Endothelial cell of umbilical vein (primary cell): ENCODE measurements around the gene PAQR7. TPM values are rescaled to one million over a fixed set of nuclear protein-coding genes. Genes with fewer than 3 reads are reported as not detected.

Experiments used
- BruUV-seq: library from RNA; stranded (reverse); fragments of 400-500 nt; replicated peaks from 2 replicates; lab custom pipeline; 2021; lab: Mats Ljungman, UMichigan
- CTCF ChIA-PET: fragments of 300-600, 350-600 bp; sonication (Branson Sonifier 250); formaldehyde crosslinking; loops from one replicate; lab custom pipeline; 2021; ENCODE audit warnings: antibody characterized with exemption, inconsistent platforms; lab: Charles Lee
- POLR2A ChIA-PET: fragments of 300-600, 350-600 bp; sonication (Branson Sonifier 250); formaldehyde crosslinking; loops from one replicate; lab custom pipeline; 2021; ENCODE audit warnings: antibody characterized with exemption, inconsistent platforms; lab: Charles Lee
- DNase-seq: peaks from one replicate; pipeline ENCODE4 v3.0.0-alpha.2; 2011; ENCODE audit warnings: low read depth, low spot score
- FAIRE-seq: peaks from 2 replicates; lab custom pipeline; 2011; peaks lifted over from hg19 to GRCh38; lab: Jason Lieb, UNC
- H2AFZ ChIP-seq: 2 replicates; pipeline ENCODE4 v1.6.0; 2012; ENCODE audit warnings: low read depth, low read length, control low read depth, inconsistent platforms
- H3K27ac ChIP-seq: 2 replicates; pipeline ENCODE4 v1.5.1; 2011; ENCODE audit warnings: low read depth, mild to moderate bottlenecking, control low read depth, low read length, moderate library complexity; ENCODE audit not compliant: insufficient read depth
- H3K27me3 ChIP-seq, 2 experiments: 2 replicates each; pipeline versions ENCODE4 v1.6.0 to v1.6.1; 2011; ENCODE audit warnings: low read length in 2 of 2, mixed read lengths in 1 of 2; ENCODE audit not compliant: control insufficient read depth in 2 of 2, insufficient read depth in 2 of 2
- H3K36me3 ChIP-seq, 2 experiments: 2 replicates in 1 of 2; 3 replicates in 1 of 2; pipeline ENCODE4 v1.5.1; 2011; ENCODE audit warnings: low read length in 2 of 2, mild to moderate bottlenecking in 1 of 2, moderate library complexity in 1 of 2; ENCODE audit not compliant: control insufficient read depth in 2 of 2, insufficient read depth in 2 of 2; ENCODE audit errors: extremely low read depth in 1 of 2
- H3K4me1 ChIP-seq: 3 replicates; pipeline ENCODE4 v1.5.1; 2011; ENCODE audit warnings: mild to moderate bottlenecking, low read length; ENCODE audit not compliant: control insufficient read depth, insufficient read depth; ENCODE audit errors: extremely low read depth
- H3K4me2 ChIP-seq: 2 replicates; pipeline ENCODE4 v1.6.1; 2011; ENCODE audit warnings: low read length, control low read depth, mixed read lengths; ENCODE audit not compliant: insufficient read depth
- H3K4me3 ChIP-seq, 3 experiments: fragments of 200-600 bp in 1 of 3; sonication (generic), shearing (Covaris generic) in 1 of 3; replicated peaks in 1 of 3; 2 replicates each; pipeline ENCODE4 v1.5.1; 2011 to 2016; ENCODE audit warnings: control low read depth in 3 of 3, low read length in 3 of 3, mild to moderate bottlenecking in 2 of 3, inconsistent platforms in 1 of 3, low read depth in 1 of 3, moderate library complexity in 1 of 3; ENCODE audit not compliant: insufficient read depth in 1 of 3
- H3K79me2 ChIP-seq: 2 replicates; pipeline ENCODE4 v1.6.0; 2012; ENCODE audit warnings: low read length, inconsistent platforms; ENCODE audit not compliant: control insufficient read depth, insufficient read depth
- H3K9ac ChIP-seq: replicated peaks from 2 replicates; pipeline ENCODE3; 2011; ENCODE audit warnings: low read length, control low read depth; ENCODE audit not compliant: insufficient read depth; ENCODE audit errors: extremely low read depth
- H3K9me1 ChIP-seq: replicated peaks from 3 replicates; pipeline ENCODE4 v1.6.0; 2011; ENCODE audit warnings: mild to moderate bottlenecking, low read length; ENCODE audit not compliant: control insufficient read depth, insufficient read depth; ENCODE audit errors: extremely low read depth
- H3K9me3 ChIP-seq: replicated peaks from 2 replicates; pipeline ENCODE4 v1.5.1; 2012; ENCODE audit warnings: low read length, inconsistent platforms; ENCODE audit not compliant: control insufficient read depth, insufficient read depth
- H4K20me1 ChIP-seq: replicated peaks from 2 replicates; pipeline ENCODE3; 2011; ENCODE audit warnings: mild to moderate bottlenecking, low read length; ENCODE audit not compliant: control insufficient read depth, insufficient read depth; ENCODE audit errors: extremely low read depth
- CTCF ChIP-seq, 2 donors: IDR thresholded peaks; 1 replicate in 1 of 2; 2 replicates in 1 of 2; pipeline ENCODE4 v1.5.1; 2011; ENCODE audit warnings: low read length in 2 of 2, mild to moderate bottlenecking in 2 of 2, moderate library complexity in 2 of 2, control low read depth in 1 of 2, inconsistent platforms in 1 of 2, low read depth in 1 of 2; ENCODE audit not compliant: insufficient read depth in 1 of 2; ENCODE audit errors: extremely low read depth in 1 of 2
- EZH2 ChIP-seq: IDR thresholded peaks from 2 replicates; pipeline ENCODE4 v1.6.1; 2012; ENCODE audit warnings: borderline replicate concordance, low read depth, mild to moderate bottlenecking, moderate library complexity, low read length, inconsistent platforms; ENCODE audit not compliant: severe bottlenecking
- FOS ChIP-seq: IDR thresholded peaks from 2 replicates; pipeline ENCODE4 v1.6.1; 2011; ENCODE audit warnings: mild to moderate bottlenecking, low read length, moderate library complexity, borderline replicate concordance; ENCODE audit not compliant: insufficient read depth
- GATA2 ChIP-seq: IDR thresholded peaks from 2 replicates; pipeline ENCODE4 v1.7.0; 2011; ENCODE audit warnings: low read depth, mild to moderate bottlenecking, moderate library complexity, mixed read lengths, low read length; ENCODE audit not compliant: insufficient read length, insufficient read depth
- JUN ChIP-seq: IDR thresholded peaks from 2 replicates; pipeline ENCODE4 v1.6.1; 2011; ENCODE audit warnings: borderline replicate concordance, low read depth; ENCODE audit not compliant: insufficient read length, insufficient read depth
- MAX ChIP-seq: IDR thresholded peaks from 2 replicates; pipeline ENCODE4 v1.6.1; 2011; ENCODE audit not compliant: insufficient read depth, insufficient read length
- MYC ChIP-seq: IDR thresholded peaks from one replicate; pipeline ENCODE4 v1.6.1; 2011; ENCODE audit warnings: mild to moderate bottlenecking, low read depth, low read length
- POLR2A ChIP-seq: IDR thresholded peaks from 2 replicates; pipeline ENCODE4 v1.6.1; 2012; ENCODE audit warnings: low read depth, mild to moderate bottlenecking, control low read depth, low read length
- POLR2AphosphoS5 ChIP-seq: IDR thresholded peaks from 2 replicates; pipeline ENCODE4 v1.6.1; 2012; ENCODE audit warnings: low read depth, mild to moderate bottlenecking, control low read depth, low read length, moderate library complexity; ENCODE audit not compliant: insufficient read depth
- dilution Hi-C: fragments of 300-500 bp; cut with MboI; formaldehyde crosslinking; loops from one replicate; pipeline ENCODE4 v1.15.0; 2019; ENCODE audit warnings: low sequenced_read_pairs; ENCODE audit not compliant: extremely low pct_ligation_motif_present
- intact Hi-C: fragments of 100-400 bp; cut with micrococcal nuclease; formaldehyde crosslinking; loops from one replicate; pipeline ENCODE4 v1.10.0; 2022
- polyA plus RNA-seq, 4 experiments: library from polyadenylated mRNA; depleted of rRNA in 3 of 4; stranded (reverse) in 3 of 4; unstranded in 1 of 4; fragments of >200 nt; gene quantifications; 2 replicates each; pipeline versions ENCODE4 v1.2.1 to v1.2.3, GENCODE V29; 2011 to 2012; ENCODE audit warnings: missing spikeins in 1 of 4
- total RNA-seq: library from RNA; stranded (reverse); gene quantifications from 2 replicates; pipeline ENCODE4 v1.2.3, GENCODE V29; 2021

The PAQR7 gene
- total and polyA plus RNA-seq, 2 donors (not counting 3 experiments of a cell fraction or from before 2014, with no cell fraction given) = 8.4 to 10.8 TPM

- Histone ChIP-seq H3K9ac (no peak overlapping the region), H3K4me2 (no peak overlapping the region), H3K9me1 (no peaks in the 10 kb centered on the region), H3K27me3 (no peaks in the 10 kb centered on the region), H3K79me2 (no peaks in the 10 kb centered on the region), H4K20me1 (no peaks in the 10 kb centered on the region), H3K9me3 (no peaks in the 10 kb centered on the region), H2AFZ (no peak overlapping the region), H3K4me3 (no peak overlapping the region), H3K27ac (no peak overlapping the region), H3K4me1 (no peaks in the 10 kb centered on the region), H3K36me3 (no peaks in the 10 kb centered on the region)
- ChIA-PET CTCF (interaction anchor here (2.6 kb wide), 1 partner anchor 10 kb away, joined by 15 read pairs; no protein-coding TSS in a partner anchor), POLR2A (no interaction called here)
- intact Hi-C loops (no loop called here), dilution Hi-C loops (loop anchor here (25.0 kb wide), 1 partner anchor 102 kb away; the partner anchor contains the start of gene PAFAH2)
- no peak for FAIRE-seq
- DNase-seq = no peak
- TF ChIP-seq GATA2 (no peak), CTCF (IDR thresholded peaks at IDR 0.05; ENCODE audit: extremely low read depth in 1 of 2, insufficient read depth in 1 of 2, low read depth in 1 of 2, low read length in 2 of 2) (no peak), EZH2 (no peak), POLR2A (no peak), MAX (no peak), JUN (no peak), FOS (no peak), MYC (no peak), POLR2AphosphoS5 (no peak)
- BruUV-seq = no TSS peak
Observed at GRCh38 chr1:25885602-25886001, 10.1 kb upstream of the PAQR7 start.
